GM23248 (cell line): ENCODE data around the gene FOXL1.

Experiments used
- EZH2 ChIP-seq: fragments of 200-600 bp; sonication (generic); IDR thresholded peaks from 2 replicates; pipeline ENCODE4 v1.6.1; 2018; ENCODE audit warnings: antibody characterized with exemption, mild to moderate bottlenecking; ENCODE audit not compliant: insufficient read depth, poor library complexity, severe bottlenecking
- EZH2phosphoT487 ChIP-seq: fragments of 200-600 bp; sonication (generic); IDR thresholded peaks from 2 replicates; pipeline ENCODE4 v1.6.1; 2018; ENCODE audit warnings: antibody characterized with exemption, moderate library complexity, mild to moderate bottlenecking, low read depth; ENCODE audit not compliant: insufficient read depth

GRCh38 chr16:86631444-86631843 lies 53.1 kb downstream of the FOXL1 start:
- TF ChIP-seq EZH2 (no peak), EZH2phosphoT487 (no peak)
